DMS79 treated with DMSO at 0.1 percent for 48 hours (cell line): ENCODE measurements around the gene CCDC61.

ENCODE experiments used
- DNase-seq: peaks from one replicate; lab custom pipeline; 2025; lab: John Stamatoyannopoulos, UW

Gene CCDC61

DNA sequence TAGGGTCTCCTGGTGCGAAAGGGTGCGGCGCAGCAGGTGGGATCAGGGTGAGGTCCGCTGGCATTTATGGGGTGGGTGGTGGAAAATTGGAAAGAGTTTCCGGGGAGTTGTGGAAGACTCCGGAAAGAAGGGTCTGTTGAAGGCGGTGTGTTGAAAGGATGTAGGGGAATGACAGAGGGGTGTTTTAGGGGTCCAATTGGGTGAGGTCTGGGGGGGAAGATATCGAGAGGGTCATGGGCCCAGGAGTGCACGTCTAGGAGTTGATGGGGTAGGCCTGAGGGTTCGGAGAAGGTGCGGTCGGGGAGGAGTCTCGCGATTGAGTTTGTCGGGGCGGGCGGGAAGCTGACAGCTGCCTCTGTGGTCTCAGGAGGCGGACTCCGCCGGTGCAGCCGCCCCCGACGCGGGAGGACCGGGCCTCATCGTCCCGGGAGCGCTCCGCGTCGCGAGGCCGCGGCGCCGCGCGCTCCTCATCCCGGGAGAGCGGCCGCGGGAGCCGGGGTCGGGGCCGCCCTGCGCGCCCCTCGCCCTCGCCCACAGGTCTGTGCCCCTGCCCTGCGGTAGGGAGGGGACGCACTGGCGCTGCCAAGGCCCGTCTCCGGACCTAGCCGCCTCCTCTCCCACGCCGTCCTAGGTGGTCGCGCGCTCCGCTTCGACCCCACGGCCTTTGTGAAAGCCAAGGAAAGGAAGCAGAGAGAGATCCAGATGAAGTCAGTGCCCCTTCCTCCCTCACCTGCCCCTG lies 20.6 kb downstream of the CCDC61 start:
- no peak for DNase-seq

DNA sequence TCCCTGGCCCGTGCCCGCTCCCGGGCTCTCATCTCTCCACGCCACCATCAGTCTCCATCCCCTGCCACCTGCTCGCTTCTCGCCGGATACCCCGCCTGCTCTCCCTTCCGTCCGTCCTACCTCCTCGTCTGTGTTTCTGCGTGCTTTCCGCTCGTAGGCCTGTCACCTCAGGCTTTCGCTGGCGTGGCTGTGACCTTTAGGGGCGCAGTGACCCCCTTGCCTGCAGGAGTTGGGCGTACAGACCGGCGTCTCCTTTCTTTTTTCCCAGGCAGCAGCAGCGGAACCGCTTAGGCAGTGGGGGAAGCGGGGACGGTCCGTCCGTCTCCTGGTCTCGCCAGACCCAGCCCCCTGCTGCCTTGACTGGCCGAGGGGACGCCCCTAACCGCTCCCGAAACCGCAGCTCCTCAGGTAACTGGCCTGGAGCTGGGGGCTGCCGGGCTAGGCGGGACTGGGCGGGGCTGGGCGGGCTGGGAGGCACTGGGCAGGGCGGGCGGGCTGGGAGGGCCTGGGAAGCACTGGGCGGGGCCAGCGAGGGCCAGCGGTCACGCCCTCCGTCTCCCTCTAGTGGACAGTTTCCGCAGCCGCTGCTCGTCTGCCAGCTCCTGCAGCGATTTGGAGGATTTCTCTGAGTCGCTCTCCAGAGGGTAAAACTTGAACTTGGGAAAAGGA lies 21.3 kb downstream of the CCDC61 start:
- peak; percentile 84 for DNase-seq

DNA sequence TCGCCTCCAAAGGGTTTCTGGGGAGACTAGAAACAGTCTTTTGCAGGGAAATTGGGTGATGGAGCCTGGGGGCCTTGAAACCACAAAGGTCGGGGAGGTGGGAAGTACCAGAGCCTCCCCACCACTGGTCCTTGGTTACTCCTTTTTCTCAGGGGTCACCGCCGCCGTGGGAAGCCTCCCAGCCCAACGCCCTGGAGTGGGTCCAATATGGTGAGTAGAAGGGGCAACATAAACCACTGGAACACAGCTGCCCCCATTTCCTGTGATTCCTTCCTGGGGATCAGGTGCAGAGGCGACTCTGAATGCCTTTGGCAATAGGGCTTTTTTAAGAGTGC lies 21.8 kb downstream of the CCDC61 start:
- DNase-seq = no peak

DNA sequence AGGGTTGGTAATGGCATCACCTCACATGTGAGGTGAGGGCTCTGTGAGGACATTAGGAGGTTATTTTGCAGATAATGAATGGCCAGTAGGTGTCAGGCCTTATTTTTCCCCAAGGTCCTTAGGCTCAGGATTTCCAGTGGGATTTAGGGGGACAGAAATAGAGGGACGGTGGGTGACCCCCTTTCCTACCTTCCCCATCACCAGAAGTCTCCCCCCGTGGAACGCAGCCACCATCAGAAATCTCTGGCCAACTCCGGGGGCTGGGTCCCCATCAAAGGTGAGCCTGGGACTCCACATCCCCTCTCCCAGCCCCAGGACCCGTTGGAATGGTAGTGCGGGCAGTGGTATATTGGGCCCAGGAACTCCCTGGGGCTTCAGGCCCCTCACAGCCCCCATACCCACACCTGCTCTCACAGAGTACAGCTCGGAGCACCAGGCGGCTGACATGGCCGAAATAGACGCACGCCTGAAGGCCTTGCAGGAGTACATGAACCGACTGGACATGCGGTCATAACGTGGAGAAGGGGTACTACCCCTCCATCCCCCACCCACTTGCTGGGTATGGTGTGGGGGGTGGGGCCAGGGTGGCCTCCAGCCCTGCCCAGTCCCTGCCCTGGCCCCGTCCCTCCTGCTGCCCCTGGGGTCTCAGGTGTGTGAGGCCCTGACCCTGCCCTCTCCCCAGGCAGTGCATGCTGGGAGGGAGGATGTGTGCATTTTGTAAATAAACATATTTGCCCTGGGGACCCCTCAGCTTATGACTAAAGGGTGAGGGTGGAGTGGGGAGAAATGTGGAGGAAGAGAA lies 22.8 kb downstream of the CCDC61 start:
- no peak for DNase-seq

DNA sequence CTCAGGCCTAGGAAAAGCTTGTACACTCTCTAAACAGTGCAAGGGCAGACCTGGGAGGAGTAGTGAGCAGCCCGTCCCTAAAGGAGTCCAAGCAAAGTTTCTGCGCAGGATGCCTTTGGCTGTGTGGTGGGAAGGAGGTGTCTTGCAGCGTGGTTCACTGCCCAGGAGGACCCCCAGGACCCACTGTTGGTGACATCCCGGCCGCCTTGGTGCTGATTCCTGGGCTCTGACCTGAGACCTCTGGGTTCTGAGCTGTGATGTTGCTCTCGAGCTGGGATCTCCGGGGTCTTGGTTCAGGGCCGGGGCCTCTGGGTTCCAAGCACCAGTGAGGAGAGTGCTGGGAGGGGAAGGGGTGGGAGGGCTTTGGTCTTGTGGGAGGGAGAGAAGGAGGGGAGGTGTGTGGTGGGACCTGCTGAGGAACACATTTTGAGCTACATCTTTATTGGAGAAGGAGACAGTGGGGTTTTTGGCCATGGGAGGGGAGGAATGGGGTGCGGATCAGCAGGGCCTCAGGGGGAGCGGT lies 23.5 kb downstream of the CCDC61 start:
- no peak for DNase-seq

DNA sequence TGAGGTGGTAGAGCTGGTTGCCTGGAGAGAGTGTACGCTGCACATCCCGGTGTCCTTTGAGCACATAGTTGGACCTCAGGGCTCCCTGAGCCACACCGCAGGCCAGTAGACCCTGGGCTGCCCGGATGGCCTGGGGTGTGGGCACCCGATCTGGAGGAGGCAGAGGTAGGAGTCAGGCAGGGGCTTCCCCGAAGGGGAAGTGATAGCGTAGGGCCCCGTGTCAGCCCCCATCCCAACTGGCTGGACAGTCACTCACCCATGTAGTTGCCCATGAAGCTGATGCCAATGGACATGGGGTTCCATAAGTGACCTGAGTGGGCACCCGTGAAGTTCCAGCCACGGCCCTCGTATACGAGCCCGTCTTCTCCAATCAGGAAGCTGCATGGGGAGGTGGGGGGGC lies 24.0 kb downstream of the CCDC61 start:
- no peak for DNase-seq

DNA sequence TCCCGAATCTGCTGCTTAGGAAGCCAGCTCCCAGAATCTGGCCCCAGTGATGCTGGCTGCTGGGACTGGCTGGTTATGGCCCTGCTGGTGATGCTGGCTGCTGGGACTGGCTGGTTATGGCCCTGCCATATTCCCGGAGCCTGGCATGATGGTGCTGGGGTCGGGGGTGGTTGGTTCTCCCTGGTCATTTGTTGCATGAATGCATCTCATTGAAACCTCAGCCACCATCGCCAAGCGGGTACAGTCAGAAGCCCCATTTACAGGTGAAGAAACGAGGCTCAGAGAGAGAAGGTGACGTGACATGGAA lies 25.5 kb downstream of the CCDC61 start:
- DNase-seq = no peak

DNA sequence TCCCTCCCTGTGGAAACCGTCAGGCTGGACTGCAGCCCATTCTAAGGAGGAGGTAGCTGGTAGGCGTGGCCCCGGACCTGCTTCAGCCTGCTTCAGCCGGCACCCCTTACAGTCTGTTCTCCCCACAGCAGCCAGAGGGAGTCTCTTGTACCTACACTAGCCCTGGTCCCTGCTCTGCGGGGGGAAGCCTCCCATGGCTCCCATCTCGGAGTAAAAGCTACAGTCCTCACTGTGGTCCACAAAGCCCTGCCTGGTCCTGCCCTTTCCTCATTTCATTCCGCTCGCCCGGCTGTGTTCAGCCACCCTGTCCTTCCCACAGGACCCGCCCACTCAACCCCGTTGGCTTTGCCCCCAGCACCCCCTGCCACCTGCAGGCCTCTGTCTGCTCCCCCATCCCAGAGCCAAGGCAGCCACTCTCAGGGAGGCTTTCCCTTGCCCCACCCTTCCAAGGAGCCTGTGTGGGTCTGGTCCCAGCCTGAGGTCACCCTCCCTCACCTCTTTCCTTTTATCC lies 26.3 kb downstream of the CCDC61 start:
- no peak for DNase-seq

DNA sequence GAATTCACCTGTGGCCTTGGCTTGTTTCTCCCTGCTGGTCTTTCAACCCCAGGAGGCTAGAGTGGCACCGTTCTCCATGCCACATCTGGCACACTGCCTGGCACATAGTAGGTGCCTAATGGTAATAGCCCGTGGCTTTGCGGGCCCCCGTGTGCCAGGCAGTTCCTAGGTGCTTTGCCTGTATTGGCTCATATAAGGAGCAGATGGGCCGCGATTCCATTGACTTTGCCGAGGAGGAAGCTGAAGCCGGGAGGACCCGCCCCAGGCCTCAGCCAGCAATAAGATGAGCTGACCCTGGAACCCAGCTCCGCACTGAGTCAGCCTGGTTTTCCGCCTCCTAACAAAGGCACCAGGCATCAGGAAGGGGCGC lies 26.8 kb downstream of the CCDC61 start:
- no peak for DNase-seq

DNA sequence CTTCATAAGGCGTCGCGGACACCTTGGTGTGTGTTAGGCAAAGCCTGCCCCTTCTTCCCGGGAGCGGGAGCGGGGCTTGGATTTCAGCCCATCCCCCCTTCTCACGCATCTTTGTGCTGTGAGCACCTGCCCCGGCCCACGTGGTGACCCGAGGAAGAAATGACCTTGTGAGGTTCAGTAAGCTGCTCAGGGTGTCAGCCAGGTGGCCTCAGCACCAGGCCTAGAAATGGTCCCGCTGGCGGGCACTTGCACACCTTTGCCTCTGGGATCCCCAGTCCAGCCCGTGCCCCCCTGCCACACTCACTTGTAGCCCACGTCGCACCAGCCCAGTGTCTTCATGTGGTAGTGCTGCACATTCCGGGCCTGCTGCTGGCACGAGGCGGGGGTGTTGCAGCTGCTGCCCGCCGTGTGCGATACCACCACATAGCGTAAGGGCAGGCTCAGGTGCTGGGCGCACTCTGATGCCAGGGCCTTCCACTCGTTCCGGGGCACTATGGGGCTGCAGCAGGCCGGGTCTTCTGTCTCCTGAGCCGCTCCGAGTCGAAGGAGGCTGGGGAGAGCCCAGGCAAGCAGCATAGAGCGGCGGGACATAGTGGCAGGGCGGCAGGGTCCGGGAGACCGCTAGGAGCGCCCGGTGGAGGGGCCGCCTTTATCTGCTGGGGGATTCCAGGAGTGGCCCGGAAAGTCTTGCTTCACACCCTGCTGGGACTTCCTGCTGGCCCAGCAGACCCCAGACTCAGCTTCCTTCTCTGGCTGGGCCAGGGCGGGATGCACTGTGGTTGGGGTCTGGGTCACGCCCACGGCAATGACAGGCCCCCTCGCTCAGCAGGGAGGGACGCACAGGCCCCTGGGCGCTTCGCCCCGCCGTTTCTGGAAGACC lies 27.4 kb downstream of the CCDC61 start, which contains the start of gene PGLYRP1:
Gene PGLYRP1, minus strand, starts transcription at position 623 of the 880 bp plus-strand sequence. Its CDS starts 32 bp downstream, at position 591.
- no peak for DNase-seq

DNA sequence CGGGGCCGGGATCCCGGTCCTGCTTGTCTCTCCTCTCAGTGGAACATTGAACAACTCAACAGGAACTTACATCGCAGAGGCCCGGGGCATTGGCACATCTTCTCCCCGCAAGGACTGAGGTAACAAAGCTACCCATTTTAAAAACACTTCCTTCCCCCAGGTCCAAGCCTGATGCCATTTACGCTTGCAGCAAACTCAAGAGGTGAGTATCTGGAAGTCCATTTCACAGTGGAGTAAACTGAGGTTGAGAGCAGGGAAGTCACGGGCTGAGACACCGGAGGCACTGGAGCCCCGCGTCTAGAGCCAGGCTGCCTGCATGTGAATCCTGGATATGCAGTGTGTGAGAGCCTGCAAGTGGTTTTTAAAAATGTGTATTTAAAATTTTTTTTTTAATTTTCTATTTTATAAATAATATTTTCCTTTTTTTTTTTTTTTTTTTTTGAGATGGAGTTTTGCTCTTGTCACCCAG lies 28.1 kb downstream of the CCDC61 start:
- DNase-seq = no peak

DNA sequence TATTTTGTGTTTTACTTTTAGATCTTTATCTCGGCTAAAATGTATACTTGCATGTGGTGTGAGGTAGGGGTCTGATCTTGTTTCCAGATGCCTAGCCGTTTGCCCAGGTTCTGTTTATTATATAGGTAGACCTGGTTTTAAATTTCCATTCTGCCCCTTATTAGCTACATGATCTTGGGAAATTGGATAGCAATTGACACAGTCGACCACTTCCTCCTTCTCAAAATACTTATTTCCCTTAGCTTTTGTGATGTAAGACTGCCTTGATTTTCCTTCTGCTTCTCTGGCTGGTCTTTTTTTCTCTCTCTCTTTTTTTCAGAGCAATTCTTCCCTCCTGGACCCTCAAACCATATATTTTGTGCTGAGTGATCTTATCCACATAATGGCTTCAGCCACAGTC lies 30.6 kb downstream of the CCDC61 start:
- no peak for DNase-seq

DNA sequence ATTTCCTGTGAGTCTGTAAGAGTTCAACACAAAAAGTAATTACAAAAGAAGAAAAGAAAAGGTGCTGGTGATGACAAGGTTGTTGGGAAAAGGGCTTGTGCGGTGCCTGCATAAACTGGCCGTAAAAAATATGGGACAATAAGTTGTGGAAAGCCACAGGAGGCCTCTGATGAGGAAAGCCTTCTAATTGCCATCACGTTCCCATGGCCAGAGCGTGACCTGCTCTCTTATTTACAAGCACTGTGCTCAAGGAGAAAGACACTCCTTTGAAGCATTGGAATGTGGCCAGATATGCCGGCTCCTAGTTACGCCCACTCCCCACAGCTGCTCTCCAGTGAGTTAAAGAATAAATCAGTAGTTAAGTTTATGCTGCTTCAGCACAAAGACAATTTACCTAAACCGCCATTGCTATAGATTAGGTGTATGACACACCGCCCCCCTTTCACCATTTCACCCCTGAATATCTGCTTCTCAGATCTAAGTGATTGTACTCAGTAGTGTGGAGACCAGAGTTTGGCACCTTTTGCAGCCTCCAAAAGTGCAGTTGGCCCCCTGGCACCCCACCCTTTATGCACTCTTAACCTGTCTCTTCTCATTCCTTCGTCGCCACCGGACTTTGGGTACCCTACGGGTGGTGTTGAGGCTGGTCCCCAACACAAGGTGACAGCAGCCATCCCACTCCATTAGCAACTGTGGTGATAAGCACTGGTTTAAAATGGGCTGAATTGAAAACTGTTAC lies 35.7 kb downstream of the CCDC61 start:
- DNase-seq = peak; percentile 40

DNA sequence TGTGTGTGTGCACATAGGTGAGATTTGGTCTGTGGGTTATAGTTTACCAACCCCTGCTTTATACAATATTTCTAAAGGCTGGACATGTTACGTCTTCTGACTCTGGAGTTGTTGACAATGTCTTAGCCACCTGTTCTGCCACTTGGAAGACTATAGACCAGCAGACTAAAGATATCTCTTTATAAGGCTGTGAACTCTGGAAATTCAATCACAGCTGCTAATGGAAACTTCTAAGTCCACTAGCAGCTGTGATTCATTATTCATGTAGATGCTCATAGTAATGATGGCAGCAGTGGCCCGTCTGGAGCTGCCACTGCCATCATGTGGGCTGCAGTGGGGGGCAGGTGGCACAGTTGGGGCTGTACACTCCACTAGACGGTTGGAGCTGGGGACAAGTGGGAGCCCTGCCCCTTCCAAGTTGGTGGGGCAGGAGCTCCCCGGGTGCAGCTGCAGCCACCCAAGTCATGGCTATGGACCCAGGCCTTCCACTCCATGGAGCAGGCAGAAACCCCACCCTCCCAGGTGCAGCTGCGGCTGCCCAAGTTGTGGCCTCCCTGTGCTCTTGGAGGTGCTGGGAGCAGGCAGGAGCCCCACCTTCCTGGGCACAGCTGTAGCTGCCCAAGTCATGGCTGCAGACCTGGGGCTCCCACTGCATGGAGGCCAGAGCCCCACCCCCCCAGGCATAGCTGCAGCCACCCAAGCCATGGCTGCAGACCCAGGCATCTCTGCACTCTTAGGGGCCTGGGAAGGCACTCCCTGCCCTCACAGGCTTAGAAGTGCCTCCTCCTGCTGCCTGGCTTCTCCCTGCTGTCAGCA lies 36.7 kb downstream of the CCDC61 start:
- DNase-seq = no peak

DNA sequence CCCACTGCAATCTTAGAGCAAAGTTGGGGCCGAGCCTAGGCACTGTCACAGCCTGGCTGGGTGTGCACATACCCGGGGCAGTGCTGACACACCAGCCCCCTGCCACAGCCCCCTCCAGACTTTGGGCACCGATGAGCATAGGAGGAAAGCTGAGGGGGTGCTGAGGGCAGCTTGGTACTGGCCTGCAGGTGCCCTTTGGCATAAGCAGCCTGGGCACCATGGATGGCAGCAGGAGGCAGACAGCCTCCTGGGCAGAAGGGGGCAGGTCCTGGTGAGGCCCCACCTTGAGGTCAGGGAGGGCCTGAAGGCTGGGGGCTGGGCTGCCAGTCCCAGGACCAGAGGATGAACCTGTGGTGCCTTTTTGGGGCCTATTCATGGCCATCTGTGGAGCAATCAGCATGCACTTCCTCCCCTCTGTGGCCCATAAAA lies 37.3 kb downstream of the CCDC61 start:
- no peak for DNase-seq

DNA sequence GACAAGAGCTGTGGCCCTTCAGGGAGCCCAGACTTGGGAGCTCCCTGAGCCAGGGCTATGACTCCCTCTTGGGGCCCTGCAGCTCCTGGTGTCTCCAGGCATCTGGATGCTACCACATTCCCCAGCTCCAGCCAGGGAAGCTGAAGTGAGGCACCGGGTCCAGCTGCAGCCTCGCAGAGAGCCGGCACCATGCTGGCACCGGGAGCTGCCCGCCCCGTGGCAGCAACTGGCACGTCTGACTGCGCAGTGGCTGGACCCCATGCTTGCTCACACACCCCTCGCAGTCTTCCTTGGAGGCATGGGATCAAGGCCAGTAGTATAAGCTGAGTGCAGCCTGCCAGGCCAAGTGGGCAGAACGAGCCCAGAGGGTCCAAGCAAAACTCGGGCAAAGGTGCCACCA lies 38.1 kb downstream of the CCDC61 start:
- DNase-seq = no peak

DNA sequence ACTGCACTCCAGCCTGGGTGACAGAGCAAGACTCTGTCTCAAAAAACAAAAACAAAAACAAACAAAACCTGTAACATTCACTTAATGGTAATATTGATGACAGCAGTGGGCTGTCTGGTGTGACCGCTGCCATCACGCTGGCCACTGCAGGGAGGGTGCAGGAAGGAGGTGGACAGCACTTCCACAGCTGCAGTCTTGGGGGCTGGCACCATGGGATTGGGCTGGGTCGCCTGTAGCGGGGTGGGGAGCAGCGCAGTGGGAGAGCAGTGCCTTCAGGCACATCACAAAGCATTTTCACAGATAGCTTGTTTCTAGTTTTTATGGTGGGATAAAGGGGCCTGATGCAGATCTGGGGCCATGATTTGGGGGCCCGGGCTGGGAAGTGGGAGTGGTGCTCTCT lies 40.3 kb downstream of the CCDC61 start:
- DNase-seq = no peak

DNA sequence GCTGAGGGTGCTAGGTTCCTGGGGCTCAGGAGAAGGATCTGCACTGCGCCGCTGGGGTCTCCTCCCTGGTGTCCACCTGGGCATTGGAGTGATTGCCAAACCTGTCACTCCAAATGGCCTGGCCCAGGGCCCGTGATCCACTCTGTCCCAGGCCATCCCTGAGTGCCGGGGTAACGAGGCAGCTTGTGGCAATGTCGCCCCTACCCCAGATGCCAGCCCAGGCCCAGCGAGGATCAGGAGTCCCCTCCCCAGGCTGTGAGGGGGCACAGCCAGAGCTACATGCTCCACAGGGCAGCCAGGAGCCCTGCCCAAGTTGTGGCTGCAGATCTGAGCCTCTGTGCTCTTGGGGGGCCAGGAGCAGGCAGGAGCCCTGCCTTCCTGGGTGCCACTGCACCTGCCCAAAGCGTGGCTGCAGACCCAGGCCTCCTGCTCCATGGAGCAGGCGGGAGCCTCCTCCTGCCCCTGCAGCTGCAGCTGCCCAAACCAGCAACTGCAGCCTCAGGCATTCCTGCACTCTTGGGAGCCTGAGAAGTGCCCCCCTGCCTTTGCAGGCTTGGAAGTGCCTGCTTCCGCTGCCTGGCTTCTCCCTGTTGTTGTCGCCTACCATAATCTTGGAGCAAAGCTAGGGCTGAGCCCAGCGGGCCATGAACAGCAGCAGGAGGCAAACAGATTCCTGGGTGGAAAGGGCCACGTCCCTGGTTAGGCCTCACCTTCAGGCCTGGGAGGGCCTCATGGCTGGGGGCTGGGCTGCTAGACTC lies 40.9 kb downstream of the CCDC61 start:
- DNase-seq = no peak

DNA sequence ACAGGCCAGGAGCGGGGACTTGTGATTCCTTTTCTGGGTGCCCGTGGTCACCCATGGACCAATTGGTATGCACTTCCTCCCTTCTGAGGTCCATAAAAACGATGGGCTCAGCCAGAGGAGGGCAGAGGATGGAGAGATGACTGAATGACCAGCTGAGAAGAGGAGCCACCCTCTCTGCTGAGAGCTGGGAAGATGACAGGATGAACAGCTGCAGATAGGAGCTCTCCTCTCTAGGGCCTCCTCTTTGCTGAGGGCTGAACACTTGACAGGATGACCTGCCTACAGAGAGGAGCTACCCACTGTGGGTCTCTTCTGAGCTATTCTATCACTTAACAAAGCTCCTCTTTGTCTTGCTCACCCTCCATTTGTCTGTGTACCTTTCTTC lies 41.5 kb downstream of the CCDC61 start:
- DNase-seq = no peak
